GM19324 (cell line): ENCODE results near the gene BRPF1.
A peak's percentile ranks its signal among the peaks of the same experiment; 100 is the strongest.

Experiments
- ATAC-seq: cut with Tn5 transposase; IDR thresholded peaks from one replicate; pipeline ENCODE4 v1.9.1; 2021; ENCODE audit warnings: mild to moderate bottlenecking, moderate library complexity; ENCODE audit not compliant: unreplicated experiment, low FRiP score

BRPF1 gene

GRCh38 chr3:9729419-9729818, 2.1 kb upstream of the BRPF1 start:
- ATAC-seq = no peak

GRCh38 chr3:9730657-9731205, 804 bp upstream of the BRPF1 start:
- ATAC-seq = peak; percentile 45

- ATAC-seq = peak; percentile 15
Measured at GRCh38 chr3:9732080-9732739, 675 bp downstream of the BRPF1 start.

GRCh38 chr3:9732740-9733115, 1.2 kb downstream of the BRPF1 start:
- ATAC-seq = no peak

GRCh38 chr3:9736831-9737230, 5.3 kb downstream of the BRPF1 start:
- ATAC-seq = no peak

GRCh38 chr3:9739181-9739580, 7.6 kb downstream of the BRPF1 start:
- ATAC-seq = no peak

GRCh38 chr3:9742560-9742959, 11.0 kb downstream of the BRPF1 start:
- ATAC-seq = no peak

GRCh38 chr3:9743548-9743947, 12.0 kb downstream of the BRPF1 start:
- no peak for ATAC-seq

GRCh38 chr3:9744162-9744561, 12.6 kb downstream of the BRPF1 start:
- ATAC-seq = no peak

GRCh38 chr3:9745521-9745920, 14.0 kb downstream of the BRPF1 start:
- no peak for ATAC-seq

- ATAC-seq = no peak
Measured at GRCh38 chr3:9746330-9746729, 14.8 kb downstream of the BRPF1 start.

- ATAC-seq = no peak
Measured at GRCh38 chr3:9747267-9747666, 15.7 kb downstream of the BRPF1 start.

- ATAC-seq = no peak
Measured at GRCh38 chr3:9748031-9748430, 16.5 kb downstream of the BRPF1 start.

- no peak for ATAC-seq
Measured at GRCh38 chr3:9749296-9749644, 17.7 kb downstream of the BRPF1 start.

GRCh38 chr3:9749645-9750555, 18.4 kb downstream of the BRPF1 start, which contains the start of gene OGG1:
TSS of gene OGG1 (plus strand) at chr3:9749952. CDS start at chr3:9750287, 335 bp downstream.
- ATAC-seq = peak; percentile 93

GRCh38 chr3:9750556-9751411, 19.2 kb downstream of the BRPF1 start:
- ATAC-seq = no peak

GRCh38 chr3:9754678-9755077, 23.1 kb downstream of the BRPF1 start:
- no peak for ATAC-seq

- ATAC-seq = no peak
Measured at GRCh38 chr3:9757427-9757826, 25.9 kb downstream of the BRPF1 start.

- ATAC-seq = no peak
Measured at GRCh38 chr3:9760779-9761505, 29.4 kb downstream of the BRPF1 start.

GRCh38 chr3:9761919-9762318, 30.4 kb downstream of the BRPF1 start:
- ATAC-seq = no peak
